HPDE6-E6E7 (cell line): ENCODE measurements around the gene ELOA.
"Not testable (repeated sequence)": the region's sequence is repeated elsewhere in the genome, so short reads cannot be mapped to it uniquely, and the experiment has no call there.

Experiments used
- DNase-seq: peaks from one replicate; pipeline ENCODE4 v3.0.0; 2011; ENCODE audit warnings: missing footprints; ENCODE audit errors: extremely low spot score

The ELOA gene

GRCh38 chr1:23743287-23744152, at the start of gene ELOA:
TSS of gene ELOA (plus strand) at chr1:23743471. CDS start at chr1:23743504, 33 bp downstream.
- DNase-seq, result peak; percentile 62

GRCh38 chr1:23693599-23693998, 49.7 kb upstream of the ELOA start:
- no peak for DNase-seq

GRCh38 chr1:23694371-23694770, 48.9 kb upstream of the ELOA start:
- no peak for DNase-seq

GRCh38 chr1:23695667-23696066, 47.6 kb upstream of the ELOA start:
- DNase-seq, result no peak

GRCh38 chr1:23696335-23696989, 46.8 kb upstream of the ELOA start:
- no peak for DNase-seq

- DNase-seq, result no peak
Measured at GRCh38 chr1:23698466-23698865, 44.8 kb upstream of the ELOA start.

GRCh38 chr1:23699280-23700179, 43.7 kb upstream of the ELOA start:
- no peak for DNase-seq

GRCh38 chr1:23701310-23701709, 42.0 kb upstream of the ELOA start:
- no peak for DNase-seq

GRCh38 chr1:23701996-23702395, 41.3 kb upstream of the ELOA start:
- DNase-seq, result no peak

GRCh38 chr1:23704834-23705495, 38.3 kb upstream of the ELOA start:
- no peak for DNase-seq

- no peak for DNase-seq
Measured at GRCh38 chr1:23709229-23709628, 34.0 kb upstream of the ELOA start.

- peak; percentile 26 for DNase-seq
Measured at GRCh38 chr1:23718482-23718881, 24.8 kb upstream of the ELOA start.

- DNase-seq, result no peak
Measured at GRCh38 chr1:23719162-23719820, 24.0 kb upstream of the ELOA start.

- no peak for DNase-seq
Measured at GRCh38 chr1:23720256-23720995, 22.8 kb upstream of the ELOA start.

- DNase-seq, result no peak
Measured at GRCh38 chr1:23722652-23723051, 20.6 kb upstream of the ELOA start.

- no peak for DNase-seq
Measured at GRCh38 chr1:23726686-23727085, 16.6 kb upstream of the ELOA start.

GRCh38 chr1:23727362-23727811, 15.9 kb upstream of the ELOA start:
- DNase-seq, result no peak

GRCh38 chr1:23732363-23733224, 10.7 kb upstream of the ELOA start:
- DNase-seq, result no peak

- DNase-seq, result not testable (repeated sequence)
Measured at GRCh38 chr1:23733281-23733680, 10.0 kb upstream of the ELOA start.
